Psoas muscle (tissue), 8 donors: Measurements from ENCODE around the gene SH3TC1. TPM values are rescaled to one million over a fixed set of nuclear protein-coding genes. Genes with fewer than 3 reads are reported as not detected.

Source experiments
- ATAC-seq, 4 donors: fragments of 200-7000 bp; cut with Tn5 transposase; one replicate each; pipeline ENCODE4 v1.9.1; 2020; ENCODE audit warnings: moderate library complexity in 3 of 4, mild to moderate bottlenecking in 2 of 4
- DNase-seq, 2 donors: peaks; one replicate each; pipeline ENCODE4 v3.0.0-alpha.2; 2020
- H3K27ac ChIP-seq: fragments of 200-600 bp; one replicate; pipeline ENCODE4 v1.8.0; 2022
- H3K27me3 ChIP-seq, 3 donors: fragments of 200-600 bp in 1 of 3; one replicate each; pipeline versions ENCODE4 v1.6.1 to v1.8.0; 2013 to 2022; ENCODE audit warnings: low read length in 2 of 3, mild to moderate bottlenecking in 2 of 3, moderate library complexity in 1 of 3; ENCODE audit not compliant: insufficient read depth in 3 of 3
- H3K36me3 ChIP-seq, 2 donors: fragments of 200-600 bp in 1 of 2; one replicate each; pipeline versions ENCODE4 v1.6.1 to v1.8.0; 2013 to 2022; ENCODE audit warnings: low read depth in 1 of 2, mild to moderate bottlenecking in 1 of 2, moderate library complexity in 1 of 2; ENCODE audit not compliant: insufficient read depth in 1 of 2
- H3K4me1 ChIP-seq: fragments of 200-600 bp; one replicate; pipeline ENCODE4 v1.8.0; 2022
- H3K4me3 ChIP-seq: fragments of 200-600 bp; one replicate; pipeline ENCODE4 v1.8.0; 2022; ENCODE audit warnings: mild to moderate bottlenecking
- H3K9me3 ChIP-seq: fragments of 200-600 bp; one replicate; pipeline ENCODE4 v1.8.0; 2022
- WGBS, 3 donors: extraction: QIAGEN DNeasy Blood & Tissue Kit; methylation state at CpG; one replicate each; pipeline versions ENCODE4 v1.1.6 to v1.1.7; 2013; 5-methylcytosine and 5-hydroxymethylcytosine counted together
- intact Hi-C, 2 donors: fragments of 100-400 bp; cut with DNase I; formaldehyde crosslinking; loops; one replicate each; pipeline versions ENCODE4 v1.11.0 to v1.14.2; 2022
- polyA plus RNA-seq, 3 donors: library from polyadenylated mRNA; stranded (reverse); fragments of 200-250 nt; gene quantifications; one replicate each; pipeline ENCODE4 v1.2.3, GENCODE V29; 2013
- total RNA-seq, 4 donors: library from RNA; stranded (reverse); fragmentation: NEBNext Ultra II Directional in 2 of 4; extraction: Animal tissue kit (Norgen Biotek cat#: 25700) in 2 of 4; gene quantifications; one replicate each; pipeline versions ENCODE4 v1.2.1 to v1.2.4, GENCODE V29; 2021 to 2023
- TF ChIP-seq, protein P1 (sequence below): fragments of 200-600 bp; IDR thresholded peaks from one replicate; pipeline ENCODE4 v1.8.0; 2022; ENCODE audit warnings: antibody characterized with exemption
- donor health status: healthy with polysubstance abuse.
- donor health status: DM: no; HTN: no; CAD: no; lungs with moderate emphysema.
- donor health status: Bipolar disorder and iron deficiency.
- donor health status: healthy.
- donor health status: DM: yes; HTN: yes; CAD: no.
- donor health status: DM: no; HTN: no; CAD: no.
- donor health status: DM: no; HTN: no; CAD: no.
- donor health status: DM: yes; HTN: yes; CAD: no.

Gene SH3TC1
- total and polyA plus RNA-seq, 7 donors, result 1.9 to 7.9 (median 4.7) TPM

DNA sequence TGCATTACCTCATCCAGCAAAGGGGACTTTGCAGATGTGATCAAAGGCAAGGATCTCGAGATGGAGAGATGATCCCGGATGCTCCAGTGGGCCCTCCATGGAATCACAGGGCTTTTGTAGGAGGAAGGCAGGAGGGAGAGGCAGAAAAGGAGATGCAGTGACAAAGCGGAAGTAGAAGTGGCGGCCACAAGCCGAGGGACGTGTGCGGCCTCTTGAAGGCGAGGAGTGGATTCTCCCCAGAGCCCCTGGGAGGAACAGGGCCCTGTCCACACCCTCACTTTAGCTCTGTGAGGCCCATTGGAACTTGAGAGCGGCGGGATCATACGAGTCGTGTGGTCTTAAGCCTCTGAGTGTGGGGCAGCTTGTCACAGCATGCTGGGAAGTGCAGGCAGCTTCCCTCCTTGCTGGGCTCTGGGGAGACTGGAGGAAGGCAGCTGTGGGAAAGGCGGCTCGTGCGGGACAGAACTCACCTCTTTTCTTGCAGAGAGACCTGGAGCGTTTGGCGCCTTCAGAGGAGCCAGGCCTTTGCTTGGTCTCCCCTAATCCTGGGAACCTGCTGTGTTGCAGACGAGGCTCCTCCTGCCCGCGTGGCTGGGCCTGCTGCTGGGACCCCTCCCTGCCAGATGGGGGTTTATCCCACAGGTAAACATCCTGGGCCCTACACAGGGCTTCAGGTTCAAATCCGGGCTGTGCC is 10.2 kb downstream of the SH3TC1 start:
- no peak overlapping the region for H3K4me3 ChIP-seq
- H3K36me3 ChIP-seq, result no peaks in the 10 kb centered on the region
- H3K4me1 ChIP-seq, result no peaks in the 10 kb centered on the region
- WGBS, 3 donors, result 88 to 90% (median 88%) methylated on average over 21 of the region's 21 CpGs
- DNase-seq, result peak in 1 of 2 donors; percentile 38
- intact Hi-C loops, result no loop called here
- TF ChIP-seq, protein P1, sequence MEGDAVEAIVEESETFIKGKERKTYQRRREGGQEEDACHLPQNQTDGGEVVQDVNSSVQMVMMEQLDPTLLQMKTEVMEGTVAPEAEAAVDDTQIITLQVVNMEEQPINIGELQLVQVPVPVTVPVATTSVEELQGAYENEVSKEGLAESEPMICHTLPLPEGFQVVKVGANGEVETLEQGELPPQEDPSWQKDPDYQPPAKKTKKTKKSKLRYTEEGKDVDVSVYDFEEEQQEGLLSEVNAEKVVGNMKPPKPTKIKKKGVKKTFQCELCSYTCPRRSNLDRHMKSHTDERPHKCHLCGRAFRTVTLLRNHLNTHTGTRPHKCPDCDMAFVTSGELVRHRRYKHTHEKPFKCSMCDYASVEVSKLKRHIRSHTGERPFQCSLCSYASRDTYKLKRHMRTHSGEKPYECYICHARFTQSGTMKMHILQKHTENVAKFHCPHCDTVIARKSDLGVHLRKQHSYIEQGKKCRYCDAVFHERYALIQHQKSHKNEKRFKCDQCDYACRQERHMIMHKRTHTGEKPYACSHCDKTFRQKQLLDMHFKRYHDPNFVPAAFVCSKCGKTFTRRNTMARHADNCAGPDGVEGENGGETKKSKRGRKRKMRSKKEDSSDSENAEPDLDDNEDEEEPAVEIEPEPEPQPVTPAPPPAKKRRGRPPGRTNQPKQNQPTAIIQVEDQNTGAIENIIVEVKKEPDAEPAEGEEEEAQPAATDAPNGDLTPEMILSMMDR, result no peak
- peaks cover 0 to 2% (median 0%) of the 10 kb centered on the region in 3 donors for H3K27me3 ChIP-seq
- H3K9me3 ChIP-seq, result no peaks in the 10 kb centered on the region
- ATAC-seq, result no peak
- H3K27ac ChIP-seq, result no peak overlapping the region

DNA sequence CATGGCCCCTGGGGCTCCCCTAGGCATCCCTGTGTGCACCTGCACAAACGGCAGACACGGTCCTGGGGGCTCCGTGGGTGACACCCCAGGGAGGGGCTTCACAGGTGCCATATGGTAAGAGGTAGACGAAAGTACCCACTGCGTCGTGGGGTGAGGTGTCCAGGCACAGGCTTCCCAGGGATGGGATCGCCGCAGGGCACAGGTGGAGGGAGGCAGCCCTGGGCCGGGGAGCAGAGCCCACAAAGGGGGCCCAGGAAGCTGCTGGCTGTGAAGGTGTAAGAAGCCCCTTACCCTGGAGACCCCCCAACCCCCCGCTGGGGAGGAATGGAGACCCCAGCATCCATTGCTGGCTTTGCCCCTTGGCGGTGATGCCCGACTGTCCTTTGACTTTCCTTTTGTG is 10.9 kb downstream of the SH3TC1 start:
- Histone ChIP-seq H3K9me3 (no peaks in the 10 kb centered on the region), H3K4me3 (no peak overlapping the region), H3K27ac (no peak overlapping the region), H3K27me3 (peaks cover 0 to 2% (median 0%) of the 10 kb centered on the region in 3 donors), H3K36me3 (no peaks in the 10 kb centered on the region), H3K4me1 (no peaks in the 10 kb centered on the region)
- ATAC-seq (no peak), DNase-seq (no peak)
- intact Hi-C loops, result no loop called here
- TF ChIP-seq, protein P1, result no peak
- 80 to 90% (median 81%) methylated on average over 11 to 12 of the region's 12 CpGs for WGBS, 3 donors

DNA sequence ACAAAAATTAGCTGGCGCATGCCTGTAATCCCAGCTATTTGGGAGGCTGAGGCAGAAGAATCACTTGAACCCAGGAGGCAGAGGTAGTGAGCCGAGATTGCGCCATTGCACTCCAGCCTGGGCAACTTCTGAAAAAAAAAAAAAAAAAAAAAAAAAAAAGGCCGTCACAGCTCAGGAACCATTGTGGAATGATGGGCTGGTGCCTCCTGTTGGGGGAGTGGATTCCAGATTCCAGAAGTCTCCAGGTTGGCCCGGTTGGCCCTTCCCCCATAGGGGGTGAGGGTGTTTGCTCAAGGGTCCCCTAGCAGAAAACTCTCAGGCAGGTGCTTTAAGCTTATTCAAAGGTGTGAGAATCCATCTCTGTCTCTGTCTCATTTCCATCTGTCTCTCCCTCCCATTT is 11.5 kb downstream of the SH3TC1 start:
- TF ChIP-seq, protein P1, result no peak
- Histone ChIP-seq H3K27ac (no peak overlapping the region), H3K4me1 (no peaks in the 10 kb centered on the region), H3K9me3 (no peaks in the 10 kb centered on the region), H3K27me3 (peaks cover 0 to 2% (median 0%) of the 10 kb centered on the region in 3 donors), H3K36me3 (no peaks in the 10 kb centered on the region), H3K4me3 (no peak overlapping the region)
- no peak for ATAC-seq
- no peak for DNase-seq
- intact Hi-C loops, result no loop called here
- 68 to 81% (median 75%) methylated on average over 5 of the region's 5 CpGs for WGBS, 3 donors

DNA sequence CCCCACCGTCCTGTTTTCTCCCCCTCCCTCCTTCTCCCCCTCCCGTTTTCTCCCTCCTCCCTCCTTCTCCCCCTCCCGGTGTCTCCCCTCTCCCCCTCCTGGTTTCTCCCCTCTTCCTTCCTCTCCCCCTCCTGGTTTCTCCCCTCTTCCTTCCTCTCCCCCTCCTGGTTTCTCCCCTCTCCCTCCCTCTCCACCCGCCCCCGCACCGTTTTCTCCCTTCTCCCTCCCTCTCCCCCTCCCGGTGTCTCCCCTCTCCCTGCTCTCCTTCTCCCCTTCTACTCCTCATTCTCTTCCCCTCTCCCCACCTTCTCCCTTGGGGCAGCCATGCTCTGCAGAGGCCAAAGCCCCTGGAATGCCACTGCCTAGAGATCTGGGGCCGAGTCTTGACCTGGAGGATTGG is 12.2 kb downstream of the SH3TC1 start:
- no peak for DNase-seq
- intact Hi-C loops, result no loop called here
- H3K4me3 ChIP-seq, result no peak overlapping the region
- H3K4me1 ChIP-seq, result no peaks in the 10 kb centered on the region
- no peak for ATAC-seq
- no peaks in the 10 kb centered on the region for H3K9me3 ChIP-seq
- no peak overlapping the region for H3K27ac ChIP-seq
- TF ChIP-seq, protein P1, result no peak
- 21 to 29% (median 26%) methylated on average over 6 to 8 of the region's 8 CpGs for WGBS, 3 donors
- H3K36me3 ChIP-seq, result no peaks in the 10 kb centered on the region
- H3K27me3 ChIP-seq, result peaks cover 0 to 2% (median 0%) of the 10 kb centered on the region in 3 donors
